ENCODE measurements around the gene PYGM. TPM values are rescaled to one million over a fixed set of nuclear protein-coding genes. Genes with fewer than 3 reads are reported as not detected.
A peak's percentile ranks its signal among the peaks of the same experiment; 100 is the strongest.

The PYGM gene
- total and polyA plus RNA-seq, 2 of the 8 experiments (the other 6 are each of a cell fraction or from before 2014, with no cell fraction given) = 9.6 to 10.0 TPM

- WGBS, 2 experiments (ENCODE audit: extremely low coverage in 1 of 2, insufficient coverage in 1 of 2, insufficient read length in 1 of 2, insufficient replicate concordance in 2 of 2, low coverage in 1 of 2, low lambda C conversion rate in 2 of 2, missing lambda C conversion rate in 1 of 2) = 89% methylated on average over 19 of the region's 19 CpGs; no CpG with 5 or more reads in 1 of the 2 experiments
- H3K18ac ChIP-seq (ENCODE audit: extremely low read depth, low read length) = no peak overlapping the region
- CTCF ChIA-PET (ENCODE audit: partially characterized antibody) = interaction anchor here (1.1 to 23.7 kb wide), 4 partner anchors 8 to 34 kb away, joined by 3 to 376 read pairs (median 190); partner anchors contain the start of genes PYGM, RASGRP2 and SF1
- H3K23me2 ChIP-seq (ENCODE audit: low read depth, low read length) = no peaks in the 10 kb centered on the region
- no peaks in the 10 kb centered on the region for H3K79me1 ChIP-seq (ENCODE audit: low read depth, low read length)
- H4K91ac ChIP-seq (replicated peaks; ENCODE audit: insufficient read length, low read length) = no peak overlapping the region
- H2BK5ac ChIP-seq (ENCODE audit: low read depth, low read length) = no peak overlapping the region
- no peak overlapping the region for H2AK5ac ChIP-seq (ENCODE audit: low read depth, low read length)
- H3K4me1 ChIP-seq (replicated peaks in 1 of 4; ENCODE audit: control insufficient read depth in 3 of 4, insufficient read depth in 4 of 4, low read length in 3 of 4) = peaks cover 6 to 45% (median 32%) of the 10 kb centered on the region in 4 experiments
- H3K36me3 ChIP-seq (ENCODE audit: control insufficient read depth in 2 of 4, insufficient read depth in 4 of 4, low read length in 3 of 4) = no peaks in the 10 kb centered on the region
- H3K9me3 ChIP-seq (ENCODE audit: insufficient read depth in 2 of 2, low read depth in 1 of 2, low read length in 1 of 2) = no peaks in the 10 kb centered on the region
- H3K4me3 ChIP-seq (ENCODE audit: extremely low read depth in 1 of 4, insufficient read depth in 2 of 4, low read depth in 3 of 4, low read length in 4 of 4) = no peak overlapping the region
- no peak overlapping the region for H3K14ac ChIP-seq (ENCODE audit: insufficient read length)
- no peak overlapping the region for H3K56ac ChIP-seq (replicated peaks; ENCODE audit: insufficient read length, low read depth, low read length)
- peaks cover 0 to 1% of the 10 kb centered on the region in 2 experiments for H4K20me1 ChIP-seq (replicated peaks in 1 of 2; ENCODE audit: control insufficient read depth in 1 of 2, insufficient read depth in 2 of 2, low read length in 2 of 2)
- H3K4me2 ChIP-seq (ENCODE audit: insufficient read depth in 1 of 2, low read depth in 2 of 2, low read length in 2 of 2) = no peak overlapping the region
- H3K23ac ChIP-seq (ENCODE audit: insufficient read length) = no peak overlapping the region
- H2BK120ac ChIP-seq (replicated peaks; ENCODE audit: low read depth, low read length) = no peak overlapping the region
- H3K9ac ChIP-seq (replicated peaks in 1 of 4; ENCODE audit: extremely low read depth in 1 of 4, low read depth in 3 of 4, low read length in 3 of 4) = no peak overlapping the region
- no peak overlapping the region for H3K27ac ChIP-seq (ENCODE audit: low read depth, low read length)
- FAIRE-seq (no peak), DNase-seq (ENCODE audit: low read depth in 1 of 2, low spot score in 2 of 2) (no peak)
- H2AFZ ChIP-seq (ENCODE audit: low read length) = no peak overlapping the region
- no peaks in the 10 kb centered on the region for H3K79me2 ChIP-seq (ENCODE audit: control insufficient read depth in 1 of 2, insufficient read depth in 2 of 2, low read length in 2 of 2)
- no peak overlapping the region for H4K5ac ChIP-seq (ENCODE audit: insufficient read length, low read depth, low read length)
- no peak overlapping the region for H2BK12ac ChIP-seq (ENCODE audit: low read depth, low read length)
- POLR2A ChIA-PET (ENCODE audit: partially characterized antibody) = interaction anchor here (29.2 to 42.9 kb wide), 2 partner anchors 8 kb away, joined by 1087 read pairs; partner anchors contain the start of genes PYGM, RASGRP2 and SF1
- peak overlapping the region; percentile 65; the same call in 1 of the 2 replicates for H2BK15ac ChIP-seq (ENCODE audit: low read length)
- no peaks in the 10 kb centered on the region for H3K27me3 ChIP-seq (replicated peaks in 1 of 4; ENCODE audit: control insufficient read depth in 3 of 4, extremely low read depth in 1 of 4, insufficient read depth in 3 of 4, low read length in 3 of 4)
- H2BK20ac ChIP-seq (ENCODE audit: low read length) = no peak overlapping the region
- TF ChIP-seq KDM1A (IDR thresholded peaks at IDR 0.05; ENCODE audit: borderline replicate concordance, low read length) (peak; percentile 73), HDAC6 (IDR thresholded peaks at IDR 0.05; ENCODE audit: low read depth, low read length) (no peak), BACH1 (IDR thresholded peaks at IDR 0.05; ENCODE audit: low read length) (no peak)
- H4K8ac ChIP-seq (ENCODE audit: extremely low read depth, insufficient read depth, low read length) = no peak overlapping the region
- no peak overlapping the region for H3K4ac ChIP-seq (replicated peaks; ENCODE audit: insufficient read length, low read depth, low read length)
Observed at GRCh38 chr11:64757549-64758329, 2.0 kb downstream of the PYGM start.
